Stimulated activated naive B cell treated with anti-CD40 and anti-IgM and Interleukin-4, amounts not matched to agents 10 μg/mL and 1 μg/mL and 100 μg/mL, for 72 hours (primary cell): ENCODE measurements around the gene HSCB.
"Not testable (repeated sequence)": the region's sequence is repeated elsewhere in the genome, so short reads cannot be mapped to it uniquely, and the experiment has no call there.

Experiments
- ATAC-seq, 2 donors: fragments of 150-1000 bp; cut with Tn5 transposase; replicated peaks; 2 replicates each; pipeline ENCODE4 v1.10.0; 2021; ENCODE audit warnings: moderate library complexity in 1 of 2
- DNase-seq: peaks from one replicate; pipeline ENCODE4 v3.0.0; 2021
- H3K27ac Mint-ChIP-seq: one replicate; pipeline ENCODE4 v1.8.0; 2022; ENCODE audit warnings: mild to moderate bottlenecking, mixed read lengths
- H3K27me3 Mint-ChIP-seq, 2 donors: one replicate each; pipeline ENCODE4 v1.8.0; 2022; ENCODE audit warnings: mixed read lengths in 2 of 2
- H3K36me3 Mint-ChIP-seq, 2 donors: one replicate each; pipeline ENCODE4 v1.8.0; 2022; ENCODE audit warnings: mixed read lengths in 2 of 2, mild to moderate bottlenecking in 1 of 2
- H3K4me1 Mint-ChIP-seq, 2 donors: one replicate each; pipeline ENCODE4 v1.8.0; 2022; ENCODE audit warnings: mixed read lengths in 2 of 2, mild to moderate bottlenecking in 1 of 2
- H3K4me3 Mint-ChIP-seq, 2 donors: one replicate each; pipeline ENCODE4 v1.8.0; 2022; ENCODE audit warnings: mild to moderate bottlenecking in 2 of 2, mixed read lengths in 2 of 2, moderate library complexity in 1 of 2
- H3K9me3 Mint-ChIP-seq, 2 donors: one replicate each; pipeline ENCODE4 v1.8.0; 2022; ENCODE audit warnings: mixed read lengths in 2 of 2, mild to moderate bottlenecking in 1 of 2

HSCB gene

GRCh38 chr22:28791841-28792490, 50.1 kb downstream of the HSCB start:
- H3K4me3 Mint-ChIP-seq: peak overlapping the region in 1 of 2 donors; percentile 17
- H3K27ac Mint-ChIP-seq: peak overlapping the region; percentile 69
- no peak for DNase-seq

GRCh38 chr22:28792491-28793383, 50.9 kb downstream of the HSCB start:
- Mint-ChIP-seq H3K27me3 (no peaks in the 10 kb centered on the region), H3K36me3 (peaks cover 47 to 52% of the 10 kb centered on the region in 2 donors), H3K27ac (peak overlapping the region; percentile 69), H3K4me1 (peaks cover 44 to 86% of the 10 kb centered on the region in 2 donors), H3K4me3 (peak overlapping the region; percentile 17 to 54), H3K9me3 (no peaks in the 10 kb centered on the region)
- no peak for DNase-seq
- ATAC-seq: peak; percentile 55 to 65

More at GRCh38 chr22:28791841-28792490, 50.1 kb downstream of the HSCB start:
- Mint-ChIP-seq H3K4me1 (peaks cover 44 to 81% of the 10 kb centered on the region in 2 donors), H3K27me3 (no peaks in the 10 kb centered on the region), H3K9me3 (no peaks in the 10 kb centered on the region), H3K36me3 (peaks cover 46 to 47% of the 10 kb centered on the region in 2 donors)
- ATAC-seq: peak; percentile 79 to 80

- Mint-ChIP-seq H3K4me1 (peaks cover 40 to 84% of the 10 kb centered on the region in 2 donors), H3K27ac (peak overlapping the region; percentile 81), H3K36me3 (peaks cover 46 to 59% of the 10 kb centered on the region in 2 donors), H3K9me3 (no peaks in the 10 kb centered on the region), H3K4me3 (no peak overlapping the region), H3K27me3 (no peaks in the 10 kb centered on the region)
- no peak for DNase-seq
- ATAC-seq: no peak
Observed at GRCh38 chr22:28793976-28794584, 52.2 kb downstream of the HSCB start.

- ATAC-seq: no peak
- Mint-ChIP-seq H3K9me3 (no peaks in the 10 kb centered on the region), H3K4me1 (peaks cover 37 to 74% of the 10 kb centered on the region in 2 donors), H3K27ac (peak overlapping the region; percentile 47), H3K36me3 (peaks cover 44 to 60% of the 10 kb centered on the region in 2 donors), H3K4me3 (peak overlapping the region; percentile 21 to 66), H3K27me3 (no peaks in the 10 kb centered on the region)
- DNase-seq: no peak
Observed at GRCh38 chr22:28795071-28795693, 53.3 kb downstream of the HSCB start.

- Mint-ChIP-seq H3K27ac (peak overlapping the region; percentile 54), H3K36me3 (peaks cover 47 to 62% of the 10 kb centered on the region in 2 donors), H3K4me1 (peaks cover 36 to 71% of the 10 kb centered on the region in 2 donors), H3K4me3 (peak overlapping the region; percentile 60 to 66), H3K27me3 (no peaks in the 10 kb centered on the region), H3K9me3 (no peaks in the 10 kb centered on the region)
- no peak for DNase-seq
- no peak for ATAC-seq
Observed at GRCh38 chr22:28795932-28796856, 54.4 kb downstream of the HSCB start.

GRCh38 chr22:28798810-28799605, 57.2 kb downstream of the HSCB start:
- H3K4me1 Mint-ChIP-seq: peaks cover 26 to 61% of the 10 kb centered on the region in 2 donors
- H3K27ac Mint-ChIP-seq: peak overlapping the region; percentile 92
- no peaks in the 10 kb centered on the region for H3K9me3 Mint-ChIP-seq
- DNase-seq: peak; percentile 39
- no peaks in the 10 kb centered on the region for H3K27me3 Mint-ChIP-seq
- ATAC-seq: peak; percentile 53 to 56
- peak overlapping the region; percentile 86 to 88 for H3K4me3 Mint-ChIP-seq
- peaks cover 36 to 53% of the 10 kb centered on the region in 2 donors for H3K36me3 Mint-ChIP-seq

GRCh38 chr22:28799606-28800307, 57.9 kb downstream of the HSCB start:
- H3K36me3 Mint-ChIP-seq: peaks cover 32 to 53% of the 10 kb centered on the region in 2 donors
- peak overlapping the region; percentile 86 to 88 for H3K4me3 Mint-ChIP-seq
- no peaks in the 10 kb centered on the region for H3K27me3 Mint-ChIP-seq
- H3K4me1 Mint-ChIP-seq: peaks cover 23 to 55% of the 10 kb centered on the region in 2 donors
- DNase-seq (no peak), ATAC-seq (peak; percentile 30 to 35)
- H3K9me3 Mint-ChIP-seq: no peaks in the 10 kb centered on the region
- peak overlapping the region; percentile 92 for H3K27ac Mint-ChIP-seq

GRCh38 chr22:28800308-28801041, 58.6 kb downstream of the HSCB start, which contains the start of gene XBP1:
TSS of gene XBP1 (minus strand) at chr22:28800569.
- ATAC-seq (peak; percentile 80), DNase-seq (peak; percentile 87)
- Mint-ChIP-seq H3K4me3 (peak within 1 kb of the TSS; percentile 86 to 88), H3K27ac (peak within 1 kb of the TSS; percentile 96), H3K36me3 (peaks cover 26 to 47% of the 10 kb centered on the region in 2 donors), H3K4me1 (peaks cover 18 to 48% of the 10 kb centered on the region in 2 donors), H3K27me3 (no peaks in the 10 kb centered on the region), H3K9me3 (no peaks in the 10 kb centered on the region)

GRCh38 chr22:28801845-28802594, 60.2 kb downstream of the HSCB start:
- H3K4me3 Mint-ChIP-seq: peak overlapping the region; percentile 86 to 88
- peaks cover 7 to 33% of the 10 kb centered on the region in 2 donors for H3K4me1 Mint-ChIP-seq
- ATAC-seq (peak in 1 of 2 donors; percentile 12), DNase-seq (peak; percentile 18)
- peaks cover 20 to 34% of the 10 kb centered on the region in 2 donors for H3K36me3 Mint-ChIP-seq
- no peaks in the 10 kb centered on the region for H3K27me3 Mint-ChIP-seq
- peak overlapping the region; percentile 96 for H3K27ac Mint-ChIP-seq
- H3K9me3 Mint-ChIP-seq: no peaks in the 10 kb centered on the region

- peak overlapping the region; percentile 96 for H3K27ac Mint-ChIP-seq
- H3K27me3 Mint-ChIP-seq: no peaks in the 10 kb centered on the region
- peak overlapping the region; percentile 86 to 88 for H3K4me3 Mint-ChIP-seq
- H3K9me3 Mint-ChIP-seq: no peaks in the 10 kb centered on the region
- ATAC-seq (no peak), DNase-seq (no peak)
- H3K36me3 Mint-ChIP-seq: peaks cover 20 to 29% of the 10 kb centered on the region in 2 donors
- peaks cover 7 to 29% of the 10 kb centered on the region in 2 donors for H3K4me1 Mint-ChIP-seq
Observed at GRCh38 chr22:28802595-28803123, 60.8 kb downstream of the HSCB start.

GRCh38 chr22:28805426-28805825, 63.6 kb downstream of the HSCB start:
- H3K27me3 Mint-ChIP-seq, H3K4me3 Mint-ChIP-seq: not testable (repeated sequence)
- H3K4me1 Mint-ChIP-seq: peaks cover 10 to 29% of the 10 kb centered on the region in 2 donors

More at GRCh38 chr22:28805426-28805825, 63.6 kb downstream of the HSCB start:
- H3K36me3 Mint-ChIP-seq: peaks cover 17 to 18% of the 10 kb centered on the region in 2 donors
- not testable (repeated sequence) for DNase-seq, H3K9me3 Mint-ChIP-seq, H3K27ac Mint-ChIP-seq, ATAC-seq
